Activated CD4-positive, CD25-positive, alpha-beta regulatory T cell treated with anti-CD3 and anti-CD28 coated beads, Interleukin-2, amount 50 U/mL, for 72 hours (primary cell): ENCODE measurements around the gene BUD23.
"Not testable (repeated sequence)": the region's sequence is repeated elsewhere in the genome, so short reads cannot be mapped to it uniquely, and the experiment has no call there.

Source experiments
- DNase-seq: peaks from one replicate; pipeline ENCODE4 v3.0.0; 2021

The BUD23 gene, protein sequence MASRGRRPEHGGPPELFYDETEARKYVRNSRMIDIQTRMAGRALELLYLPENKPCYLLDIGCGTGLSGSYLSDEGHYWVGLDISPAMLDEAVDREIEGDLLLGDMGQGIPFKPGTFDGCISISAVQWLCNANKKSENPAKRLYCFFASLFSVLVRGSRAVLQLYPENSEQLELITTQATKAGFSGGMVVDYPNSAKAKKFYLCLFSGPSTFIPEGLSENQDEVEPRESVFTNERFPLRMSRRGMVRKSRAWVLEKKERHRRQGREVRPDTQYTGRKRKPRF

GRCh38 chr7:73683056-73683787, at the start of gene BUD23, which contains the start of gene DNAJC30:
Gene BUD23, plus strand, starts transcription at chr7:73683597. Its CDS starts 29 bp downstream, at chr7:73683626.
Gene DNAJC30, minus strand, starts transcription at chr7:73683453. Its CDS starts 30 bp downstream, at chr7:73683423.
- DNase-seq, result peak; percentile 88

DNA sequence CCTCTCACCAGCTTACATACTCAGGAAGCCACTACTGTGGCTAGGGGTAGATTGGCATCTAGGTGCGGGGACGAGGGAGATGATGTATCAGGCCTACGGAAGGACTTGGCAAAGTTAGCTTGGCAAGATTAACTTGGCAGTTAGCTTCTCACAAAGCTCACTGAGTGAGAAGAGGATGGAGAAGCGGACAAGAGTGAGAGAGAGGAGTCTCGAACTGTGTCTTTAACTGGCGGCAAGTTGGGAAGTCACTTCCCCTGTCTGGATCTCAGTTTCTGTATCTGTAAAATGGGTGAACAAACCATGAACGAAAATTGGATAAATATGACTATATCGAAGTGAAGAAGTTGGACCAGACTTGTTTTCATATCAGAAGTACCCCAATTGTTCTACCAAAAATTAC, 49.6 kb upstream of the BUD23 start:
- DNase-seq, result no peak

DNA sequence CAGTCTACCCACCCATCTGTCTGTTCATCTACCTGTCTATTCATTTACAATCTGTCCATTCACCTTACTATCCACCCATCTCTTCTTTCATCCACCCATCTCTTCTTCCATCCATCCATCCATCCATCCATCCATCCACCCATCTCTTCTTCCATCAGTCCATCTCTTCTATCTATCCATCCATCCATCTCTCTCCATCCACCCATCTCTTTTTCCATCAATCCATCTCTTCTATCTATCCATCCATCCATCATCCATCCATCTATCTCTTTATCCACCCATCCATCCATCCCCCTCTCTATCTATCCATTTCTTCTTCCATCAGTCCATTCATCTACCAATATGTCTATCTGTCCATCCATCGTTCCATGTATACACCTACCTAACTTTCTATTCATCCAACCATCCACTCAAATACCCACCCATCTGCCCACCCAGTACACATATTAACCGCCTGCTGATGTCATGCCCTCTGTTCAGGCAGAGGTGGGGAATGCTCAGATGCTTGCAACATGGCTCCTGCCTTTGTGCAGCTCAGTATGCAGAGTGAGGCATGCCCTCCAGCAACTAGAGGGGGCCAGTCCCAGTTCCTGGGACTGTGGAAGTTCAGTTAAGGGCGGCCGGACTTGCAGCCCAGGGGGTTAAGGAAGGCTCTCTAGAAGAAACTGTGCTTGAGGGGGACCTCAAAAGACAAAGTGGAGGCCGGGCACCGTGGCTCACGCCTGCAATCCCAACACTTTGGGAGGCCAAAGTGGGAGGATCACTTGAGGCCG, 47.8 kb upstream of the BUD23 start:
- no peak for DNase-seq

GRCh38 chr7:73638911-73639310, 44.5 kb upstream of the BUD23 start:
- DNase-seq, result no peak

GRCh38 chr7:73642834-73643233, 40.6 kb upstream of the BUD23 start:
- DNase-seq, result no peak

- no peak for DNase-seq
These were observed 38.6 kb upstream of the BUD23 start for GRCh38 chr7:73644688-73645286.

DNA sequence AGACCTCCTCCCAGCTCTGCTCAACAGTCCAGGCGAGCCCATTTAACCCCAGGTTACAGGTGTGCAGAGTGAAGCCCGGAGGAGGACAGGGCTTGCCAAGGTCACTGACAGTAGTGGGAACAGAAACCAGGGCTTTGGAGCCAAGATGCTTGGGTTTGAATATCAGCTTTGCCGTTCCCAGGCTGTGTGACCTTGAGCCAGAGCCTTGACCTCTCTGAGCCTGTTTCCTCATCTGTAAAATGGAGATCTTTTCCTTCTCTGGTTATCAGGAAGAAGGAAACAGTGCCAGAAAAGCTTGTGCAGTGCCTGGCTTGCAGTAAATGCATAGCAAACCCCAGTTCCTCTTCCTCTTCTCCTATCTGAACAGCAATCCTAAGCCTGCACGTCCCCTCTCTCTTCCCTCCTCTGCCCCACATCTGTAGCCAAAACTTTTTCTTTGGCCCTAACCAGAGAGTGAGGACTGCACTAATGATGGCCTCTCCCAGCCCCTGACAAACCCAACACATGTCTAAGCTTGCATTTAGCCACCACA, 37.7 kb upstream of the BUD23 start:
- no peak for DNase-seq

GRCh38 chr7:73646785-73647724, 36.3 kb upstream of the BUD23 start:
- DNase-seq, result no peak

DNA sequence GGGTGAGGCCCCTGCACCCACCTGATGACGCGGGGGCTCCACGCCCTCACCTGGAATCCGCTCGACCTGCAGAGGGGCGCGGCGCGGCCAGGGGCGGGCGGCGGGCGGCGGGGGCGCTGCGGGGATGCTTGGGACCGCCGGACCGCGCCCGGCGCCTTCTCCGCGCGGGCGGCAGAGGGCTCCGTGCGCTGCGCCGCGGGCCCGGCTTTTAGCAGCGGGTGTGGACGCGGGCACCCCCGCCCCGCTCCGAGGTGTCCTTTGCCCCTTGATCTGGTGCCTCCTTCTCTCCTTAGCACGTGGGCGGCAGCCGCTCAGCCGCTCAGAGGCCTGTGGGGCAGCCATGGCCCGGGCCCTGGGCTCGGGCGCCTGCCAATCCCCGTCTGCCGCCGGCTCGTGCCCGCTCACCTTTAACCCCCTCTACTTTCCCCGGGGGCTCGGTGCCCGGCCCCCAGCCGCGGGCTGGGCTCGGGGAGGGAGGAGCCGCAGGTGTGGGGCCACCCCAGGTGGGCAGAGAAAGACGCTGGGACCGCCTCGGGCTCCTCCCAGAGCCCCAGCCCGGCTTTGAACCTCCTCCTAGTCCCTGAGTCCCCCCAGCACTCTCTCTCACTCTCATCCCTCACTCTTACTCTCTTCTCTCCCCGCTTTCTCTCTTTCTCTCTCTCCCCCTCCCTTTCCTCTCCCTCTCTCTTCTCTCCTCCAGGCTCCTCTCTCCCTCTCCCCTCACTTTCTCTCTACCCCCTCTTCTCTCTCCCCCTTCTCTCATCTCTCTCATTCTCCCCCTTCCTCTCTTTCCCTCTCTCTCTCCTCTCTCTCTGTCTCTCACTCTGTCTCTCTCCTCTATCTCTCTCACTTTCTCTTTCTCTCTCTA, 35.4 kb upstream of the BUD23 start:
- DNase-seq, result no peak

DNA sequence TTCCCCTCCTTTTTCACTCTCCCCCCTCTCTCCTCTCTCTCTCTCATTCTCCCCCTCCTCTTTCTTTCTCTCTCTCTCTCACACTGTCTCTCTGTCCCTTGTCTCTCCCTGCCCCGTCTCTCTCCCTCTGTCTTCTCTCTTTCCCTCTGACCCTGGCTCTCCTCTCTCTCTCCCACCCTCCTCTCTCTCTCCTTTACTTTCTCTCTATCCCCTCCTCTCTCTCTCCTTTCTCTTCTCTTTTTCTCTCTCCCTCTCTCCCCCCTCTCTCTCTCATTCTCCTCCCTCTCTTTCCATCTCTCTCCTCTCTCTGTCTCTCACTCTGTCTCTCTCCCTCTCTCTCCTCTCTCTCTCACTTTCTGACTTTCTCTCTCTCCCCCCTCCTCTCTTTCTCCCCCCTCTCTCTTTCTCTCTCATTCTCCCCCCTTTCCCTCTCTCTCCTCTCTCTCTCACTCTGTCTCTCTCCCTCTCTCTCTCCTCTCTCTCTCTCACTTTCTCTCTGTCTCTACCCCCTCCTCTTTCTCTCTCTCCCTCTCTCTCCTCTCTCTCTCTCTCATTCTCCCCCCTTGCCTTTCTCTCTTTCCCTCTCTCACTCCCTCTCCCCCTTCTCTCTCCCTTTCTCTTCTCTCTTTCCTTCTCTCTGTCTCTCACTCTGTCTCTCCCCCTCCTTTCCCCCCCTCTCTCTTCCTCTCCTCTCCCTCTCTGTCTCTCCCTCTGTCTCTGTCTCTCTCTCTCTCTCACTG, 34.6 kb upstream of the BUD23 start:
- no peak for DNase-seq

GRCh38 chr7:73649576-73649975, 33.8 kb upstream of the BUD23 start:
- no peak for DNase-seq

GRCh38 chr7:73650524-73650923, 32.9 kb upstream of the BUD23 start:
- no peak for DNase-seq

DNA sequence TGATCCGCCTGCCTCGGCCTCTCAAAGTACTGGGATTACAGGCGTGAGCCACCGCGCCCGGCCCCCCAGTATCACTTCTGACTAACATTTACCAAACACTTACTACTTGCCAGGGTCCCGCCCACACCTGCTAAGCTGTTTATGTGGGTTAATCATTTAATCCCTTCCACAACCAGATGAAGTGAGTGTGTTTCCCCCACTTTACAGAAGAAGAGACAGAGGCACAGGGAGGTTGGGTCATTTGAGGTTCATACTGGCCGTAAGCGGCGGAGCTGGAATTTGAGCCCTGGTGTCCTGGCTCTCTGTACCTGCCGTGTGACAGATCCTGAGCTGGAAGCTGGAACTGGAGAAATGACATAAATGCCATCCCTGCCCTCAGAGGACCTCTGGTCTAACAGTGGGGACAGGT, 30.9 kb upstream of the BUD23 start:
- DNase-seq, result no peak

DNA sequence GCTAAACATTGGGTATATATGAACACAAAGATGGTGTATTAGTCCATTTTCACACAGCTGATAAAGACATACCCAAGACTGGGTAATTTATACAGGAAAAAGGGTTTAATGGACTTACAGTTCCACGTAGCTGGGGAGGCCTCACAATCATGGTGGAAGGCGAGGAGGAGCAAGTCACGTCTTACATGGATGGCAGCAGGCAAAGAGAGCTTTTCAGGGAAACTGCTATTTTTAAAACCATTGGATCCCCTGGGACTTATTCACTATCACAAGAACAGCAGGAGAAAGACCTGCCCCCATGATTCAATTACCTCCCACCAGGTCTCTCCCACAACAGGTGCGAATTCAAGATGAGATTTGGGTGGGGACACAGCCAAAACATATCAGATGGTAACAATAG, 28.1 kb upstream of the BUD23 start:
- DNase-seq, result not testable (repeated sequence)

DNA sequence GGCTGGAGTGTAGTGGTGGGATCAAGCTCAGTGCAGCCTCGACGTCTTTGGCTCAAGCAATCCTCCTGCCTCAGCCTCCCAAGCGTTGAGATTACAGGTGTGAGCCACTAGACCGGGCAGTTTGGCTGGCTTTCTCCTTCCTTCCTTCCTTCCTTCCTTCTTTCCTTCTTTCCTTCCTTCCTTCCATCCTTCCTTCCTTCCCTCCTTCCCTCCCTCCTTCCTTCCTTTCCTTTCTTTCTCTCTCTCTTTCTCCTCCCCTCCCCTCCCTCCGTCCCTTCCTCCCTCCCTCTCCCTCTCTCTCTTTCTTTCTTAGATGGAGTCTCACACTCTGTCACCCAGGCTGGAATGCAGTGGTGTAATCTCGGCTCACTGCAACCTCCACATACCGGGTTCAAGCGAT, 23.4 kb upstream of the BUD23 start:
- DNase-seq, result no peak

GRCh38 chr7:73660594-73660993, 22.8 kb upstream of the BUD23 start:
- DNase-seq, result not testable (repeated sequence)

- DNase-seq, result no peak
These were observed 20.4 kb upstream of the BUD23 start for GRCh38 chr7:73663033-73663432.

DNA sequence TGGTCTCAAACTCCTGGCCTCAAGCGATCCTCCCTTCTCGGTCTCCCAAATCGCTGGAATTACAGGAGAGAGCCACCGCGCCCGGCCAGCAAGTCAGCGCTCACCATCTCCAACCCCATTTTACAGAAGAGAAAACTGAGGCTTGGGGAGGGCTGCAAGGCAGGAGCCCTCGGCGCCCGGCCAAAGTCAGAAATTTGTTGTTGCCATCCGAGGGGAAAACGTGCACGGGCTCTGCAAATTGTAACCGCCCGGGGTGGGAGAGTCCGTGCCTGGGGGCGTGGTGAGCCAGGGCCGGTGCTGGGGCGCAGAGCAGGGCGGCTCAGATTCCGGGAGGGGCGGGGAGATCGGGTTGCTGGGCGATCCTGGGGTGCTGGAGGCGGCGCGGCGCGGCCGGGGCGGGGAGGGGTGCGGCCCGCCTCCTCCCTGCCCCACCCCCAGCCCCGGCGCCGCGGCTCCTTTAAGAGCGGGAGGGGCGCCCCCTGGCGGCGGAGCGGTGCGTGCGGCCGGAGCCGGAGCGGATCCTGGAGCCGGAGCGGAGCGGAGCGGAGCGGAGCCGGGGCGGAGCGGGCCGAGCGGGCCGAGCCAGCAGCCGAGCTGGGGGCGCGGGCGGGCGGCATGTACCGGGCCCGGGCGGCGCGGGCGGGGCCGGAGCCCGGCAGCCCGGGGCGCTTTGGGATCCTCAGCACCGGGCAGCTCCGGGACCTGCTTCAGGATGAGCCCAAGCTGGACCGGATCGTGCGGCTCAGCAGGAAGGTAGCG, 15.9 kb upstream of the BUD23 start, which contains the start of gene VPS37D:
Gene VPS37D (plus strand): TSS at position 488 of the 759 bp plus-strand sequence. CDS start 128 bp downstream, at position 616.
- peak; percentile 99 for DNase-seq
